ENCODE data around the gene MYL11.

MYL11 gene

GRCh38 chr16:30421010-30421409 lies 46.4 kb downstream of the MYL11 start:
- H3K4me3 ChIP-seq (replicated peaks; ENCODE audit: insufficient read depth, low read length) = no peak overlapping the region
- no peaks in the 10 kb centered on the region for H3K27me3 ChIP-seq (ENCODE audit: insufficient read depth, poor library complexity, severe bottlenecking)
- DNase-seq (ENCODE audit: low read depth in 1 of 2, low spot score in 1 of 2) = no peak
- H3K27ac ChIP-seq (replicated peaks) = no peak overlapping the region
- TF ChIP-seq POLR2AphosphoS5 (IDR thresholded peaks at IDR 0.05; ENCODE audit: low read depth) = no peak
- TF ChIP-seq GABPA (IDR thresholded peaks at IDR 0.05; ENCODE audit: low read depth) = no peak
- TF ChIP-seq REST (IDR thresholded peaks at IDR 0.05; ENCODE audit: insufficient replicate concordance, low read depth) = no peak
- no peak for TF ChIP-seq SPI1 (IDR thresholded peaks at IDR 0.05; ENCODE audit: borderline replicate concordance, low read depth)
- TF ChIP-seq CTCF (IDR thresholded peaks at IDR 0.05; ENCODE audit: insufficient read depth, low read length) = no peak
